ENCODE data around the gene RPRD2. TPM values are rescaled to one million over a fixed set of nuclear protein-coding genes. Genes with fewer than 3 reads are reported as not detected.

Gene RPRD2
- total and polyA plus RNA-seq, 2 of the 4 experiments (the other 2 are of a cell fraction): 3.9 to 11.6 TPM

- DNase-seq (no peak), ATAC-seq (ENCODE audit: low read depth) (no peak)
- TF ChIP-seq POLR2A (IDR thresholded peaks at IDR 0.05; ENCODE audit: low read depth, low read length) (no peak), SMC3 (IDR thresholded peaks at IDR 0.05; ENCODE audit: low read depth, low read length) (no peak)
- Histone ChIP-seq H3K79me1 (ENCODE audit: low read depth in 1 of 2, low read length in 2 of 2) (peaks cover 30 to 54% of the 10 kb centered on the region in 2 experiments), H2AFZ (replicated peaks; ENCODE audit: low read length, poor library complexity) (no peak overlapping the region), H3K4me1 (ENCODE audit: control insufficient read depth, insufficient read depth, low read length) (peaks cover 4% of the 10 kb centered on the region), H3K9me1 (ENCODE audit: insufficient read depth, low read length) (peaks cover 5% of the 10 kb centered on the region; the same call in 1 of the 2 replicates), H3K18ac (ENCODE audit: low read depth, low read length) (no peak overlapping the region), H3K27ac (ENCODE audit: insufficient read depth, low read length) (no peak overlapping the region), H2BK120ac (ENCODE audit: low read depth, low read length) (no peak overlapping the region), H3K4me2 (ENCODE audit: low read depth, low read length) (no peak overlapping the region), H2AK9ac (replicated peaks; ENCODE audit: low read depth, low read length, poor library complexity) (no peak overlapping the region), H2BK20ac (ENCODE audit: low read depth, low read length) (no peak overlapping the region), H2AK5ac (ENCODE audit: low read depth, low read length) (no peak overlapping the region), H3K27me3 (ENCODE audit: control insufficient read depth, insufficient read depth, low read length) (no peaks in the 10 kb centered on the region), H4K91ac (ENCODE audit: insufficient read depth, low read depth, low read length) (no peak overlapping the region), H4K20me1 (ENCODE audit: insufficient read depth, low read length) (peaks cover 21% of the 10 kb centered on the region; the same call in 1 of the 2 replicates), H2BK15ac (ENCODE audit: low read depth, low read length) (no peak overlapping the region), H3K4me3 (ENCODE audit: insufficient read depth, low read depth, low read length) (no peak overlapping the region), H3K36me3 (ENCODE audit: control insufficient read depth, insufficient read depth, low read length) (no peaks in the 10 kb centered on the region), H2BK5ac (ENCODE audit: low read depth, low read length, poor library complexity, severe bottlenecking) (no peak overlapping the region), H3K14ac (replicated peaks; ENCODE audit: low read depth, low read length) (no peak overlapping the region), H4K5ac (ENCODE audit: low read depth, low read length) (no peak overlapping the region), H3K9ac (ENCODE audit: low read depth, low read length) (no peak overlapping the region), H3K9me3 (ENCODE audit: control insufficient read depth, insufficient read depth, low read length) (no peaks in the 10 kb centered on the region), H3K56ac (ENCODE audit: extremely low read depth, insufficient read depth, low read length) (no peak overlapping the region), H3K4ac (ENCODE audit: low read depth, low read length) (no peak overlapping the region), H4K8ac (ENCODE audit: low read depth in 2 of 2, low read length in 2 of 2) (no peak overlapping the region), H3K23ac (ENCODE audit: low read depth, low read length) (no peak overlapping the region)
- WGBS, 2 experiments (ENCODE audit: extremely low coverage in 2 of 2, insufficient read length in 1 of 2): no CpG with 5 or more reads among the region's 2 CpGs
- dilution Hi-C loops (cut with HindIII; ENCODE audit: low sequenced_read_pairs, unreplicated experiment) (no loop called here), in situ Hi-C loops (cut with MboI; ENCODE audit: low sequenced_read_pairs) (no loop called here), intact Hi-C loops (cut with micrococcal nuclease) (no loop called here)
- no TSS peak for BruUV-seq (replicated peaks)
- CTCF ChIA-PET: interaction anchor here (0.6 kb wide), 1 partner anchor 15 kb away, joined by 5 read pairs; no protein-coding TSS in a partner anchor
- POLR2A ChIA-PET (ENCODE audit: unreplicated experiment): no interaction called here
These were observed 44.9 kb downstream of the RPRD2 start for GRCh38 chr1:150408800-150409199.

All from IMR-90 (cell line).